GM21528 (cell line): ENCODE data around the gene NFIB.

Experiments used
- ATAC-seq: cut with Tn5 transposase; IDR thresholded peaks from one replicate; pipeline ENCODE4 v1.9.1; 2021; ENCODE audit warnings: mild to moderate bottlenecking, moderate library complexity; ENCODE audit not compliant: unreplicated experiment, low FRiP score

NFIB gene

GRCh38 chr9:14250794-14251153 is 63.2 kb downstream of the NFIB start:
- no peak for ATAC-seq

- no peak for ATAC-seq
Observed at GRCh38 chr9:14249527-14249926, 64.4 kb downstream of the NFIB start.

GRCh38 chr9:14248149-14248548 is 65.8 kb downstream of the NFIB start:
- ATAC-seq = no peak

- no peak for ATAC-seq
Observed at GRCh38 chr9:14247577-14247976, 66.4 kb downstream of the NFIB start.

GRCh38 chr9:14246951-14247350 is 67.0 kb downstream of the NFIB start:
- ATAC-seq = no peak

- no peak for ATAC-seq
Observed at GRCh38 chr9:14245901-14246525, 67.9 kb downstream of the NFIB start.

GRCh38 chr9:14243514-14244042 is 70.4 kb downstream of the NFIB start:
- no peak for ATAC-seq

GRCh38 chr9:14242150-14242805 is 71.7 kb downstream of the NFIB start:
- no peak for ATAC-seq

GRCh38 chr9:14240537-14240936 is 73.4 kb downstream of the NFIB start:
- ATAC-seq = no peak

- ATAC-seq = no peak
Observed at GRCh38 chr9:14238518-14238917, 75.4 kb downstream of the NFIB start.

- no peak for ATAC-seq
Observed at GRCh38 chr9:14238079-14238478, 75.9 kb downstream of the NFIB start.

- ATAC-seq = no peak
Observed at GRCh38 chr9:14236591-14236990, 77.3 kb downstream of the NFIB start.

GRCh38 chr9:14232111-14232510 is 81.8 kb downstream of the NFIB start:
- no peak for ATAC-seq

GRCh38 chr9:14231196-14231990 is 82.5 kb downstream of the NFIB start:
- no peak for ATAC-seq

- no peak for ATAC-seq
Observed at GRCh38 chr9:14228602-14229001, 85.3 kb downstream of the NFIB start.

- no peak for ATAC-seq
Observed at GRCh38 chr9:14226855-14227532, 86.9 kb downstream of the NFIB start.

- no peak for ATAC-seq
Observed at GRCh38 chr9:14223081-14223480, 90.9 kb downstream of the NFIB start.

GRCh38 chr9:14222149-14222835 is 91.6 kb downstream of the NFIB start:
- no peak for ATAC-seq

GRCh38 chr9:14221558-14221957 is 92.4 kb downstream of the NFIB start:
- no peak for ATAC-seq

- no peak for ATAC-seq
Observed at GRCh38 chr9:14221119-14221518, 92.8 kb downstream of the NFIB start.
